HepG2 (cell line): Measurements from ENCODE around the gene SIX3. TPM values are rescaled to one million over a fixed set of nuclear protein-coding genes. Genes with fewer than 3 reads are reported as not detected.

Experiments
- ATAC-seq: fragments of 200-7000 bp; cut with Tn5 transposase; 3 replicates; pipeline ENCODE4 v1.9.1; 2020; ENCODE audit warnings: mild to moderate bottlenecking, moderate library complexity
- BruUV-seq: library from RNA; stranded (reverse); fragments of 400-500 nt; replicated peaks from 2 replicates; lab custom pipeline; 2021; lab: Mats Ljungman, UMichigan
- CTCF ChIA-PET: fragments of 300-600 bp; formaldehyde crosslinking; extraction: SDS; loops from one replicate; lab custom pipeline; 2021; ENCODE audit warnings: low total read pairs, inconsistent platforms, low intra/inter-chr PET ratio; lab: Yijun Ruan, JAX
- POLR2A ChIA-PET: fragments of 350-600 bp; sonication (Branson Sonifier 250); formaldehyde crosslinking; loops from one replicate; lab custom pipeline; 2020; ENCODE audit warnings: antibody characterized with exemption, inconsistent platforms; lab: Yijun Ruan, JAX
- DNase-seq: peaks from one replicate; pipeline ENCODE4 v3.0.0-alpha.2; 2015; ENCODE audit warnings: low spot score
- FAIRE-seq: peaks from 3 replicates; lab custom pipeline; 2011; peaks lifted over from hg19 to GRCh38; lab: Jason Lieb, UNC
- H2AFZ ChIP-seq: one replicate; pipeline ENCODE4 v1.6.1; 2011; ENCODE audit warnings: low read length, inconsistent platforms
- H3K27ac ChIP-seq: fragments of 300-600 bp; 3 replicates; pipeline ENCODE4 v1.8.0; 2011; ENCODE audit warnings: mixed run types, mild to moderate bottlenecking, mixed read lengths, low read length, inconsistent platforms; ENCODE audit not compliant: insufficient read depth; ENCODE audit errors: extremely low read length
- H3K27me3 ChIP-seq, 2 experiments: fragments of 200-600 bp in 1 of 2; 2 replicates in 1 of 2; 3 replicates in 1 of 2; pipeline versions ENCODE4 v1.6.0 to v1.8.0; 2011; ENCODE audit warnings: low read length in 2 of 2, mild to moderate bottlenecking in 2 of 2, moderate library complexity in 2 of 2, inconsistent platforms in 1 of 2; ENCODE audit not compliant: insufficient read depth in 2 of 2, control insufficient read depth in 1 of 2
- H3K36me3 ChIP-seq, 2 experiments: fragments of 200-600 bp in 1 of 2; replicated peaks in 1 of 2; 2 replicates in 1 of 2; 3 replicates in 1 of 2; pipeline versions ENCODE4 v1.5.1 to v1.8.0; 2011; ENCODE audit warnings: low read length in 2 of 2, inconsistent platforms in 1 of 2; ENCODE audit not compliant: insufficient read depth in 2 of 2, control insufficient read depth in 1 of 2
- H3K4me1 ChIP-seq: 2 replicates; pipeline ENCODE4 v1.5.1; 2012; ENCODE audit warnings: low read length, inconsistent platforms; ENCODE audit not compliant: insufficient read depth
- H3K4me2 ChIP-seq: 2 replicates; pipeline ENCODE4 v1.6.0; 2011; ENCODE audit warnings: low read depth, low read length, inconsistent platforms
- H3K4me3 ChIP-seq, 3 experiments: fragments of 200-600 bp in 1 of 3; sonication (generic), shearing (Covaris generic) in 1 of 3; replicated peaks in 1 of 3; 2 replicates each; pipeline ENCODE4 v1.5.1; 2011 to 2016; ENCODE audit warnings: low read length in 3 of 3, inconsistent platforms in 2 of 3, low read depth in 2 of 3, mild to moderate bottlenecking in 2 of 3, control low read depth in 1 of 3, mixed read lengths in 1 of 3; ENCODE audit not compliant: insufficient read depth in 1 of 3
- H3K79me2 ChIP-seq: one replicate; pipeline ENCODE4 v1.6.1; 2011; ENCODE audit warnings: low read length, inconsistent platforms; ENCODE audit not compliant: insufficient read depth
- H3K9ac ChIP-seq: 2 replicates; pipeline ENCODE4 v1.6.0; 2011; ENCODE audit warnings: mild to moderate bottlenecking, low read depth, low read length, inconsistent platforms; ENCODE audit not compliant: insufficient read depth
- H3K9me3 ChIP-seq: 2 replicates; pipeline ENCODE4 v1.5.1; 2012; ENCODE audit warnings: mild to moderate bottlenecking, low read length
- H4K20me1 ChIP-seq: 2 replicates; pipeline ENCODE4 v1.6.0; 2011; ENCODE audit warnings: inconsistent platforms, mild to moderate bottlenecking, low read length, moderate library complexity; ENCODE audit not compliant: insufficient read depth
- GABPA ChIP-seq, 2 experiments: IDR thresholded peaks; 2 replicates each; pipeline ENCODE4 v1.6.1; 2011 to 2016; ENCODE audit warnings: low read depth in 2 of 2, low read length in 1 of 2, missing biosample characterization in 1 of 2, missing genetic modification characterization in 1 of 2
- JUND ChIP-seq: sonication (generic); formaldehyde crosslinking; IDR thresholded peaks from 2 replicates; pipeline ENCODE4 v1.8.0; 2022; ENCODE audit warnings: mild to moderate bottlenecking, missing genetic modification reagents
- MIER2 ChIP-seq: IDR thresholded peaks from 2 replicates; pipeline ENCODE4 v1.6.1; 2016; ENCODE audit warnings: missing biosample characterization, missing genetic modification reagents
- PCBP1 ChIP-seq: fragments of 200-400 bp; formaldehyde crosslinking; IDR thresholded peaks from 2 replicates; pipeline ENCODE4 v1.6.1; 2017; ENCODE audit warnings: mild to moderate bottlenecking, low read depth, low read length, borderline replicate concordance
- RELA ChIP-seq: sonication (generic); formaldehyde crosslinking; IDR thresholded peaks from 2 replicates; pipeline ENCODE4 v1.4.0; 2020; ENCODE audit warnings: missing genetic modification reagents
- SIN3B ChIP-seq: fragments of 150-350 bp; IDR thresholded peaks from 2 replicates; pipeline ENCODE4 v1.6.1; 2014; ENCODE audit warnings: low read length
- THAP9 ChIP-seq: sonication (generic); formaldehyde crosslinking; IDR thresholded peaks from 2 replicates; pipeline ENCODE4; 2020; ENCODE audit warnings: missing genetic modification reagents, mild to moderate bottlenecking, borderline replicate concordance
- ZNF256 ChIP-seq: sonication (generic); formaldehyde crosslinking; conservative IDR thresholded peaks from 2 replicates; pipeline ENCODE4 v1.4.0; 2020; ENCODE audit warnings: missing genetic modification reagents
- ZNF280B ChIP-seq: sonication (generic); formaldehyde crosslinking; IDR thresholded peaks from 2 replicates; pipeline ENCODE4 v1.5.0; 2020; ENCODE audit warnings: missing genetic modification reagents, mild to moderate bottlenecking, borderline replicate concordance
- ZNF510 ChIP-seq: sonication (generic); formaldehyde crosslinking; IDR thresholded peaks from 2 replicates; pipeline ENCODE4 v1.4.0; 2020; ENCODE audit warnings: low read depth, mild to moderate bottlenecking, missing genetic modification reagents
- ZNF605 ChIP-seq: sonication (generic); formaldehyde crosslinking; IDR thresholded peaks from 2 replicates; pipeline ENCODE4 v1.8.0; 2022; ENCODE audit warnings: mild to moderate bottlenecking, missing genetic modification reagents
- WGBS: methylation state at CpG from one replicate; pipeline ENCODE4 v1.1.6; 2017; ENCODE audit warnings: low lambda C conversion rate; 5-methylcytosine and 5-hydroxymethylcytosine counted together
- in situ Hi-C: cut with HindIII; loops from 2 replicates; pipeline ENCODE4 v1.10.0; 2017; ENCODE audit warnings: low pct_unique_long_range_greater_than_20kb; ENCODE audit not compliant: extremely low pct_ligation_motif_present
- intact Hi-C: fragments of 100-400 bp; cut with micrococcal nuclease; formaldehyde crosslinking; loops from one replicate; pipeline ENCODE4 v1.10.0; 2022; ENCODE audit not compliant: unreplicated experiment
- polyA plus RNA-seq, 8 experiments: library from polyadenylated mRNA; depleted of rRNA in 3 of 8; stranded (reverse) in 7 of 8; unstranded in 1 of 8; fragments of >200 nt; fragmentation: Illumina TruSeq in 4 of 8; extraction: Trizol in 4 of 8; gene quantifications; 2 replicates each; pipeline versions ENCODE4 v1.2.1 to v1.2.3, GENCODE V29; 2011 to 2016; ENCODE audit warnings: low read depth in 4 of 8, missing spikeins in 1 of 8, mixed read lengths in 1 of 8; ENCODE audit not compliant: insufficient read depth in 1 of 8
- total RNA-seq, 5 experiments: library from RNA; depleted of rRNA; stranded (reverse); fragments of >200 nt; fragmentation: Illumina TruSeq; extraction: Trizol; gene quantifications; 2 replicates each; pipeline ENCODE4 v1.2.3, GENCODE V29; 2016; ENCODE audit warnings: low read depth in 1 of 5
- TF ChIP-seq, protein P1 (sequence below): sonication (generic); formaldehyde crosslinking; IDR thresholded peaks from 2 replicates; pipeline ENCODE4 v1.5.0; 2020; ENCODE audit warnings: mild to moderate bottlenecking, missing genetic modification reagents
- TF ChIP-seq, protein P2 (sequence below): sonication (generic); formaldehyde crosslinking; IDR thresholded peaks from 2 replicates; pipeline ENCODE4 v1.4.0; 2020; ENCODE audit warnings: missing genetic modification reagents, borderline replicate concordance
- TF ChIP-seq, protein P3 (sequence below): sonication (generic); formaldehyde crosslinking; IDR thresholded peaks from 2 replicates; pipeline ENCODE4 v1.5.0; 2020; ENCODE audit warnings: mild to moderate bottlenecking, missing genetic modification reagents

SIX3 gene
- total and polyA plus RNA-seq, 2 of the 13 experiments (the other 11 are each of a cell fraction or from before 2014, with no cell fraction given) = not detected

DNA sequence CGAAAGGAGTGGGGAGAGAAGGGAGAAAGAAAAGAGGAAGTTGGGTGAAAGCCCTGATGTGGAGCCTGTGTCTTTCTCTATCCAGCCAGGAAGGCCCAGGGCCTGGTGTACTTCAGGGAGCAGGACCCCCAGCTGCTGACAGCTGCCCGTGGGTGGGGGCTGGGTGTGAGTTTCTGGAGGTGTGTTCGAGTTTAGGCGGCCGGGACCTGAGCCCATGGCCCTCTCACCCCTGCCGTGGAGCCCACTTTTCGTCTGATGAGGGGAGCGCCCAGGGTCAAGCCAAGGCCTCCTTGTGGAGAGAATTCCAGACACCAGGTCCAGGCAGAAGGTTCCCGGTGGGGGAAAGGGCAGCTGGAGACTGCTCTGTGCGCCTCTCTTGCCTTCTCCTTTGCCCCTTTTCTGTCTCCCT is 2.2 kb downstream of the SIX3 start:
- POLR2A ChIA-PET = no interaction called here
- TF ChIP-seq SIN3B (no peak), JUND (CRISPR knock-in tag) (no peak), ZNF605 (CRISPR knock-in tag) (no peak), THAP9 (no peak), PCBP1 (no peak), RELA (CRISPR knock-in tag) (no peak), ZNF280B (no peak), ZNF256 (CRISPR knock-in tag) (no peak), ZNF510 (CRISPR knock-in tag) (no peak), MIER2 (CRISPR knock-in tag) (no peak), GABPA (IDR thresholded peaks at IDR 0.05; ENCODE audit: low read depth, low read length) (no peak), GABPA (CRISPR knock-in tag; IDR thresholded peaks at IDR 0.05; ENCODE audit: low read depth) (no peak)
- TF ChIP-seq, protein P1, sequence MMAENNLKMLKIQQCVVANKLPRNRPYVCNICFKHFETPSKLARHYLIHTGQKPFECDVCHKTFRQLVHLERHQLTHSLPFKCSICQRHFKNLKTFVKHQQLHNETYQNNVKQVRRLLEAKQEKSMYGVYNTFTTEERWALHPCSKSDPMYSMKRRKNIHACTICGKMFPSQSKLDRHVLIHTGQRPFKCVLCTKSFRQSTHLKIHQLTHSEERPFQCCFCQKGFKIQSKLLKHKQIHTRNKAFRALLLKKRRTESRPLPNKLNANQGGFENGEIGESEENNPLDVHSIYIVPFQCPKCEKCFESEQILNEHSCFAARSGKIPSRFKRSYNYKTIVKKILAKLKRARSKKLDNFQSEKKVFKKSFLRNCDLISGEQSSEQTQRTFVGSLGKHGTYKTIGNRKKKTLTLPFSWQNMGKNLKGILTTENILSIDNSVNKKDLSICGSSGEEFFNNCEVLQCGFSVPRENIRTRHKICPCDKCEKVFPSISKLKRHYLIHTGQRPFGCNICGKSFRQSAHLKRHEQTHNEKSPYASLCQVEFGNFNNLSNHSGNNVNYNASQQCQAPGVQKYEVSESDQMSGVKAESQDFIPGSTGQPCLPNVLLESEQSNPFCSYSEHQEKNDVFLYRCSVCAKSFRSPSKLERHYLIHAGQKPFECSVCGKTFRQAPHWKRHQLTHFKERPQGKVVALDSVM = no peak
- TF ChIP-seq, protein P2, sequence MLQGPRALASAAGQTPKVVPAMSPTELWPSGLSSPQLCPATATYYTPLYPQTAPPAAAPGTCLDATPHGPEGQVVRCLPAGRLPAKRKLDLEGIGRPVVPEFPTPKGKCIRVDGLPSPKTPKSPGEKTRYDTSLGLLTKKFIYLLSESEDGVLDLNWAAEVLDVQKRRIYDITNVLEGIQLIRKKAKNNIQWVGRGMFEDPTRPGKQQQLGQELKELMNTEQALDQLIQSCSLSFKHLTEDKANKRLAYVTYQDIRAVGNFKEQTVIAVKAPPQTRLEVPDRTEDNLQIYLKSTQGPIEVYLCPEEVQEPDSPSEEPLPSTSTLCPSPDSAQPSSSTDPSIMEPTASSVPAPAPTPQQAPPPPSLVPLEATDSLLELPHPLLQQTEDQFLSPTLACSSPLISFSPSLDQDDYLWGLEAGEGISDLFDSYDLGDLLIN (CRISPR knock-in tag) = no peak
- TF ChIP-seq, protein P3, sequence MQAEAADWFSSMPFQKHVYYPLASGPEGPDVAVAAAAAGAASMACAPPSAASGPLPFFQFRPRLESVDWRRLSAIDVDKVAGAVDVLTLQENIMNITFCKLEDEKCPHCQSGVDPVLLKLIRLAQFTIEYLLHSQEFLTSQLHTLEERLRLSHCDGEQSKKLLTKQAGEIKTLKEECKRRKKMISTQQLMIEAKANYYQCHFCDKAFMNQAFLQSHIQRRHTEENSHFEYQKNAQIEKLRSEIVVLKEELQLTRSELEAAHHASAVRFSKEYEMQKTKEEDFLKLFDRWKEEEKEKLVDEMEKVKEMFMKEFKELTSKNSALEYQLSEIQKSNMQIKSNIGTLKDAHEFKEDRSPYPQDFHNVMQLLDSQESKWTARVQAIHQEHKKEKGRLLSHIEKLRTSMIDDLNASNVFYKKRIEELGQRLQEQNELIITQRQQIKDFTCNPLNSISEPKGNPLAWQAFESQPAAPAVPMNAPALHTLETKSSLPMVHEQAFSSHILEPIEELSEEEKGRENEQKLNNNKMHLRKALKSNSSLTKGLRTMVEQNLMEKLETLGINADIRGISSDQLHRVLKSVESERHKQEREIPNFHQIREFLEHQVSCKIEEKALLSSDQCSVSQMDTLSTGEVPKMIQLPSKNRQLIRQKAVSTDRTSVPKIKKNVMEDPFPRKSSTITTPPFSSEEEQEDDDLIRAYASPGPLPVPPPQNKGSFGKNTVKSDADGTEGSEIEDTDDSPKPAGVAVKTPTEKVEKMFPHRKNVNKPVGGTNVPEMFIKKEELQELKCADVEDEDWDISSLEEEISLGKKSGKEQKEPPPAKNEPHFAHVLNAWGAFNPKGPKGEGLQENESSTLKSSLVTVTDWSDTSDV (CRISPR knock-in tag) = no peak

More for the DNA sequence above, 2.2 kb downstream of the SIX3 start:
- Histone ChIP-seq H3K4me3 (no peak overlapping the region), H3K27me3 (peaks cover 20 to 92% of the 10 kb centered on the region in 2 experiments), H3K4me1 (peaks cover 10% of the 10 kb centered on the region), H3K4me2 (no peak overlapping the region), H3K79me2 (no peaks in the 10 kb centered on the region), H3K9me3 (no peaks in the 10 kb centered on the region), H3K27ac (no peak overlapping the region), H3K9ac (no peak overlapping the region), H3K36me3 (no peaks in the 10 kb centered on the region), H4K20me1 (no peaks in the 10 kb centered on the region; the same call in 1 of the 2 replicates), H2AFZ (no peak overlapping the region)
- WGBS = 33% methylated on average over 7 of the region's 10 CpGs
- ATAC-seq = peak; percentile 30
- CTCF ChIA-PET = no interaction called here
- intact Hi-C loops (no loop called here), in situ Hi-C loops (loop anchor here (10.0 kb wide), 1 partner anchor 549 kb away; no protein-coding TSS in a partner anchor)
- no peak for DNase-seq
- BruUV-seq = no TSS peak
- no peak for FAIRE-seq
